GM18502 (cell line): ENCODE data around the gene HOOK1.

Source experiments
- ATAC-seq: cut with Tn5 transposase; IDR thresholded peaks from one replicate; pipeline ENCODE4 v1.9.1; 2021; ENCODE audit warnings: mild to moderate bottlenecking; ENCODE audit not compliant: unreplicated experiment, poor library complexity

HOOK1 gene

DNA sequence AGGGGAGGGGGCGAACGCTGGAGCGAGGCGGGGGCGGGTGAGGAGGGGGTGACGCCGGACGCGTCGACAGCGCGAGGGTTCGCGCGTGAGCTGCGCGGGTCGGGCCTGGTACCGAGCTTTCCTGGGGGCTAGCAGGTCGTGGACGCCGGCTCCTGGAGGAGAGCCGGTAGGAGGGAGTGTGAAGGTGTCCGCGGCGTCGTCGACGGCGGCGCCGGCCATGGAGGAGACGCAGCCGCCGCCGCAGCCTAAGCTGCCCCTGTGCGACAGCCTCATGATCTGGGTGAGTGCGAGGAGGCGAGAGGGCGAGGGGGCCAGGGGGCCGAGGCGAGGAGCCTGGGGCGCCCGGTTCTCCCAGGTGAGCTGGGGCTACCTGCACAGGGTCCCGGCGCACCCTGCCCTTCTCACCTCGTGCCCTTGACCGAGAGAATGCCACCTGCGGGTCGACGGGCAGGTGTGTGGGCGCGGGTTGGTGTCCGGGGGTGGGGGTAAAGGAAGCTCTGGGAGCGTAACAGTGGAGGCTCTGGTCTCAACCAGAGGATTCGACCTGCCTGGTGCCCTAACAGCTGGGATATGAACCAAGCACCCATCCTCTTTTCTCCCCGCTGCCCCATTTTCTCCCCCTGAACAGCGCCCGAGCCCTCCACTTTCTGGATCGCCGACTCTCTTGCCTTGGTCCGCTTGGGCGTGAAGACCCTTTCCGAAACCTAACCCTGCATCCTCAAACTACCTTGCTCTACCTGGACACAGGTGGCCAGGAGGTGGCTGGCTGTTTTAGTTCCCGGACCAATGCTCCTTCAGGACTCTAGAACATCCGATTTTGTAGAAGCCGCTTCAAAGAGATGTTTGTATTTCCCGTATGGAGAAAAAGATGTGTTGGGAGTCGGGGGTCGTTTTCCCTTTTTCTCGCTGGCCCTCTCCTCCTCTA lies at the start of gene HOOK1:
TSS of gene HOOK1 (plus strand) at position 49 of the 925 bp plus-strand sequence. CDS start at position 218, 169 bp downstream.
- ATAC-seq, result peak; percentile 20

DNA sequence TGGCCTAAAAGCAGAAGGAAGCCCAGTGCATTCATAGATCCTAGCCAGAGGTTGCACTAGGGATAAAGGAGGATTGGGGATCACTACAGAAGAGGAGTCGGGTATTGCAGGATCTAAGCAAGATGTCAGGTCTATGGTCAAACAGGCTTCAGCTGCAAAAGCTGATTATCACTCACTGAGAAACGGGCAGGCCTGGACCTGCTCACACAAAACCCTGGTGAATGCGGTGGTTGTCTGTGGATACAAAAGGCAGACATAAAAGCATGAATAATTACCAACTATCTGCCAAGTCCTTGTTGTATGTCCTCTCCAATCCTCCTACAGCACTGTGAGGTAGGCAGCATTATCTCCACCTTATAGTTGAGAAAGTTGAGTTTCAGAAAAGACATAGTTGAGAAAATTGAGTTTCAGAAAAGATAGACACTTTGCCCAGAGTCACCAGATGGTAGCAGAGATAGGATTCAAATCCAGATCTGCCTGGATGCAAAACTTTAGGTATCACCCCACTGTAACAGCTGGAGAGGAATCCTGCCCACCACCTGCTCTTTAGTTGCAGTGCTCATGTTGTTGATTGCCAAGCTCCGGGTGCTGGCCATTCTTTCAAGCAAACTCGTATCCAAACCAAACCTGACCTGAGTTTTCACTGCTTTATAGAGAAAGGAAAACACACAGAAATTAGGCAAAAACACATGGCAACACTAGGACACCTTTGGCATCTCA lies 49.6 kb upstream of the HOOK1 start:
- ATAC-seq, result no peak

DNA sequence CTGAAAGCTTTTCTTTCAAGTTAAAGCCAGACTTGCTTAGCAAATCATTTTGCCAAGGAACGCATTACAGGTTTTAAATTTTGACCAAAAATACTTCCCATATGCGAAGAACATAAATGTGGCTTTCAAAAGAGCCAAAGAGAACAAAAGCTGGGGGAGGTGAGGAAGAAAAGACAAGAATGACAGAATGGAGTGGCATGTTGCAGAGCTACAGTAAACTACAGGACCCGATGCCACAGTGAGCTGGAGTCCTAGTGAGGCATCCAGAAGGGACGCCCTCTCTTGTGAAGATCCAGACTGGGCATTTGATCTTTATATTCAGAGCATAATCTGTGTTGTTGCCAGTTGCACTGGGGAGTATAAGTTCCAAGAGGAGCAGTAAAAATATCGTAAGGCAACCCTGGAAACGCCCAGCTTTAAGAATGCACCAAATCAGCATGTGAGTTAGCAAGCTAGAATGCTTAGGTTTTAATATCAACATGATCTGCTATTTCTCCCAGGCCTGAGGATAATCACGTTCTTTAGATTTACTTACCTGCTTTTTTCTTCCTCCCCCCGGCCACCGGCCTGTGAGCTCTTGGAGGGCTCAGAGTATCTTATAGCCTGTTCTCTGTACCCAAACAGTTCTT lies 48.4 kb upstream of the HOOK1 start:
- no peak for ATAC-seq

DNA sequence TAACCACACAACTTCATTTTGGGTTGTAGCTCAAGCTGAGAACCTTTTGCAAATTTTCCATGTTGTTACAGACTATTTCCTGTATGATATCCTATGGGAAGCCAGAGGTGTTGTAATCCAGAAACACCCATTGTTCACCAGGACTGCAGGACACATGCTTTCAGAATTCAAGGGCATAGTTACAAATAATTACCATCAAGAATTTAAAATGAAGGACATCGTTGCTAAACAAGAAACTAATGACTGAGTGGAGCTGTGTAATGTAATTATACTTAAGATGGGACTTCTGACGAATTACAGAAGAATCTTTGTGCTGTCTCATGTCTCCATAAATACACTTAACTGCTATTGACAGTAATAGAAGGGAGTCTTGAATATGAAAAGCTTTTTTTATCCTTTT lies 47.6 kb upstream of the HOOK1 start:
- no peak for ATAC-seq

DNA sequence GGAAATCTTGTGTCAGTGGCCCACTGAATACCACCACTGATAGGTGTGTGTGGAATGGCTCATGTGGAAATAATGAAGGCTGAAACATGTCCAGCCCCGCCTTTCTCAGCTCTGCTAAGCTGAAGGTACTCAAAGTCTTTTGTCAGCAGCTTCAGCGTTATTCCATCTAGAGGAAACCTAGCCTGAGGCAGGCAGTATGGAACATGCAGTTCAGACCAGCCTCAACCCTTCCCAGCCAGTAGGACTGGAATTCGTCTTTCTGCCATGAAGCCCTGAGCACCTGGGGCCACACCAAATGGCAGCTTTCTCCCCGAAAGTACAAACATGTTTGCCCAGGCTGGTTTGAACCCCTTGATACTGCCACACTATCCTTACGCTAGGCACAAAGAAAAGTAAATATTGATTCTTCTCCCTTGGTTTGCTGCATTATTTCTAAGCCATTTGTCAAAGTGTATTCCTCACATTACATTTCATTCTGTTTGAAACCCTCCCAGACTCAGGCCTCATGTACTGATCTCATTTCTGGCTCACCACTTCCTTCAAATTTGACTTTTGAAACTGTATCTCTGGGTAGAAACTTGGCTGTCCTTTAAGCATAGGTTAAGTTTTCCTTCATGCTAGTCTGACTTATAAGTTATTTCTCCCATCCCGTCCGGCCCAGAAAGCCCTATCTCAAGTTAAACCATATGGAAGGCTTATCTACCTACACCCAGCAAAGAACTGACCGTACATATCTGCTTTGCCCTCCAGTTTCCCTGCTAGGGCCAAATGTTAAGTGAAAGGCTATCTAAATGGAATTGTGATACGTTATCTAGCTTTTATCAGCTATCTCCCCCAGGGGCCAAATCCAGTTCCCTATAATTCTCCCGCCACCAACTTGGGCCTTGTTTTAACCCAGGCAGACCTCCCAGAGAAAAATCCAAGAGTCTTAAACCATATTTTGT lies 45.7 kb upstream of the HOOK1 start:
- peak; percentile 56 for ATAC-seq

DNA sequence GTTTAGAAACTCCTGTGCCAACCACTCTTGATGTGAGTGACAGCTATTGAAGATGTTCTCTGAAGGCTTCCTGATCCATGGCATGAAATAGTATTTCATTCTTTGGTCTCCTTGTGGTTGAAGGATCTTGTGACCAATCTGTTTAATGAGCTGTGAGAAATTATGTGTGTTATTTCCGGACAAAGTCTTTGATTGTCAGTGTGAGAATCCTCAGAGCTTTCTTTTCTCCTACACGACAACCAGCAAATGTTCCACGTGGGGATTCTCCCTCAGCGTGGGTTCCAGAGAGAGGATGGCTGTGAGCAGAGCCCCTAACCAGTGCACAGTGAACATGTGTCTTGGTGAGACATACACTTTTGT lies 45.0 kb upstream of the HOOK1 start:
- no peak for ATAC-seq

DNA sequence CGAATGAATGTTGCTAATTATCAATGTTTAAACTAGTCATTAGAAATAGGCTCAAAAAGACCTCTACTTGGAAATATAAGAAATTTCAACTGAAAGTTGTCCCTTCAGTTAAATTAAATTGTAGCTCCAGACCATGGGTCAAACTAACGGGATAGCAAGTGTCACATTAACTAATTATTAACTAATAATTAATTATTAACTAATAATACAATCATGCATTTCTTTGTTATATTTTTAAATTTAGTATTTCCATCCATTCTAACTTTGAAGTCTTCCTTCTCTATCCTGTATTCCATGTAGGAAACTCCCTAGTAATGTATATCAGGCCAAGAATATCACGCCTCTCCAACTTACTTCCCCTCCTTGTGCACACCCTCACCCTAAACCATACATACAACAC lies 43.4 kb upstream of the HOOK1 start:
- no peak for ATAC-seq

DNA sequence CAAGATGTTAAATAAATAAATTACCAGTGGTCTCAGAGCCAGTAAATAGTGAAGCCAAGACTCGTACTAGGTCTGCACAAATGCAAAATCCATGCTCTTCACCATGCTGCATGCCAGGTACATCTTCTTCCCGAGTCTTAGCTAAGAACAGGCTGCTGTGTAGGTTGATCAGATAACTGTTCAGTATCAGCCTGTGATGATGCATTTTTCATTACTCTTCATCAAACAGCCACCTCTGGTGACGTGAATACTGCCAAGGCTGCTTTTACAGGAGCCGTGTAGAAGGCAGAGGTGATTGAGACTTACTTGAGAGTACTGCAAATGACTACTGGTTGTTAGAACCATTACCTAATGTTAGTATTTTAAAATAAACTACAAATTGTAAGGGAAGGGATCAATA lies 39.3 kb upstream of the HOOK1 start:
- no peak for ATAC-seq

DNA sequence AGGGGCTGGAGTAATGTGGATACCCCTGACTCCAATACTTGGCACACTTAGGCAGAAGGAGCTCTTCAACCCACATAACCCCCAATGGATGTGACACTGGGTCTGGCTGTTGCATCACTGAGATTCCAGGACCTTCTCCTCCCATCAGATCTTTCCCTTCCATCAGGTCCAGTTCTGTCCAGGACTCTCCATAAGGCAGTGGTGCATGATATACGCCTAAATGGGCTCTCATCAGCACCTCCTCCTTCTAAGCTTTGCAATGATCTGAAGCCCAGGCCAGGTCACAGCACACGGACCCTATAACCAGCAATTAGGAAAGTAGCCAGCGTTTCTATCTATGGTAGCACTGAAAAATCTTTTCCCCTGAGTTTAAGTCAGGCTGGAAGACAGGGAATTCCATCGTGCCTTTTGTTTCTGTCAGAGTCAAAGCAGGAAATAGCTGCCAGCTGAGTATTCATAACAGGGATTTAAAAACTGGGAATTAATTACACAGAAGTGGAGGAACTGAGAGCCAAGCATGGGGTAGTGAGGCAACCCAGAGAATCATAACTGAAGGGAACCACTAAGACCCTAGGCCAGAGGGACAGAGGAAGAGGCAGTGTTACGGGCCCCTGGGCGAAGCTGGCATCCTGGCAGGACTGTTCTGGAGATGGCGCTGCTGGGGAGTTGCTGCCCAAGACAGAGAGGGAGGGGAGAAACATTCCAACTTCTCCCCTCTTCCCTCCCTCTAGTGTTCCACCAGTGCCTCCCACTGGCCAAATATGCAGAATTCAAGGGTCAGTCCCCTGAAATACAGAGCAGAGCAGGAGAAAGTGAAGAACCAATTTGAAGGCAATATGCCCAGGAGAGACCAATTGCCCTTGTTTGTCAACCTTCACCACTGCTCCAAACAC lies 37.5 kb upstream of the HOOK1 start:
- ATAC-seq, result no peak

DNA sequence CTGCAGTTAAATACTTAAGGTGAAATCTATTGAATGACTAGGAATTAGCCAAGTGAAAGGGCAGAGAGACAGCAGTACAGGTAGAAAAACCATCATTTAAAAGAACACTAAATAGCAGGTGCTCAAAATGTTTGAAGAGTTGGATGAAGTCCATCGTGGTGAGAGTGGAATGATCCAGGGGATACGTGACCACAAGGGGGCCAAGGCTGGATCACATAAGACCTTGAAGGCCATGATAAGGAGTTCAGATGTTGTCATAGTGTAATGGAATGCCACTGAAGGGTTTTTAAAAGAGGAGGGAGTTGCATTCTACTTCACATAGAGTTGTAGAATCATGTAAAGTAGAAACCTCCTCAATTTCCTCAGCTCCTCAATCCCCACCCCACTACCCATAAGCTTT lies 34.8 kb upstream of the HOOK1 start:
- no peak for ATAC-seq

DNA sequence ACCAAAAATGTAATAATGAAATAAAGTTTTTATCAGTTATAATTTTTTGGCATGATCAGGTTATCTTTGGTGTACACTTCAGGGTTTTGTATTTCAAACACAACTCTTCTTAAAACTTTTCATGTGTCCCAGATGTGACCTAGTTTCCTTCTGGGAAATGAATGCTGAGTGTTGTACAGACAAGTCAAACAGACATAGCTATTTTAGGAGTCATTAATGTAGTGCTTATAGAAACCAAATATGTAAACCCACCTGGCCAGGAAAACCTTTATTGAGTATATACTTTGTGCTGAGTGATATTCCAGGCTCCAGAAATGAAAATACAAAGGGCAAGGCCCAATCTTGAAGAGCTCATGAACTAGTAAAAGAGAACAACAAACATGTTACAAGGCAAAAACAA lies 25.9 kb upstream of the HOOK1 start:
- ATAC-seq, result no peak

DNA sequence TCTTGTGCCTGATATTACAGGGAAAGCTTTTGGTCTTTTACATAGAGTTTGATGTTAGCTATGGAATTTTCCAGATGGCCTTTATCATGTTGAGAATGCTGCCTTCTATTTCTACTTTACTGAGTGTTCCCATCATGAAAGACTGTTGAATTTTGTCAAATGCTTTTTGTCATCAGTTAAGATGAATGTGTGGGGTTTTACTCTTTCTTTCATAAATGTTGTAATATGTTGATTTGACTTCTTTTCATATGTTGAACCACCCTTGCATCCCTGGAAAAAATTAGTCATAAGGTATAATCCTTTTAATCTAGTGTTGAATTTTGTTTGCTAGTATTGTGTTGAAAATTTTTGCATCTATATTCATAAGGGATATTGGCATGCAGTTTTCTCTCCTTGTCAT lies 16.1 kb upstream of the HOOK1 start:
- ATAC-seq, result no peak

DNA sequence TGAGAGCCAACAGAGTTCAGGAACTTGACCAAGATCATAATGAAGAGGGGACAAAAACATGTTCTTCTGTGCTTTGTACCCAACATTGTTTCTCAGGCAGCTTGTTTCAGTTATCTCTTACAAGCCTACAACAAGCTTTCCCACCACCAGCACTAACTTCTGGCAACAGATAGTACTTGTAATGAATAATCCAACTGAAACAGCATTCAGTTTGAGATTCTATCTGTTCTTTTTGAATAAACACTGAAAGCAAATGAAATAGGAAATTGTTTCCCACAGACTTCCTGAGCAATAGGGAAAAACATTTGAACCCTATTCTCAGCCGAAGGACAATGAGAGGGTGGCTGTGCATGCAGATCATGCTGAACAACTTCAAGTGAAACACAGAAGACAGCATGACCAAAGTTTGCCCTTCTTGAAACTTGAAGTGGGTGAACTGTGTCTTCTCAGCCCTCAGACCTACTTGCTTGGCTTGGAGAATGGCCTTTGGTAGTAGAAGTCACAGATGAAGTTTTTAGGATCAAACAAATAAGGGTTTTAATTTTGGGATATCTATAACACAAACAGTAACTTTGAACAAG lies 11.2 kb upstream of the HOOK1 start:
- ATAC-seq, result no peak

DNA sequence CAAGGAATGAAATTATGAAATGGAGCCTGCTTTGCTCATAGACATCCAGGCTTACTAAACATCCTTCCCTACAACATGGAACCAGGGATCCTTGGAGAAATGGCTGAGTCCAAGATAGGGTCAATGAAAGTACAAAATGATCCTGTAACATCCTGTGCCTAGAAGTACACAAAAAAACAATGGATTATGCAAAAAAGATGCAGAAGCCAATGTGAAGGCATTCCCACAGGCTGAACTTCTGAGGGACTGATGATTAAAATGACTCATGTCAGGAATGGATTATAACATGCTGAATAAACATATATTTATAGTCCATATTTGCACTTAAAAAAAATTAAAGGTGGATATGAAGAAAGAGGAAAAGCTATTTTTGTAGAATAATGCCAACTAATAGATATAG lies 10.4 kb upstream of the HOOK1 start:
- no peak for ATAC-seq

DNA sequence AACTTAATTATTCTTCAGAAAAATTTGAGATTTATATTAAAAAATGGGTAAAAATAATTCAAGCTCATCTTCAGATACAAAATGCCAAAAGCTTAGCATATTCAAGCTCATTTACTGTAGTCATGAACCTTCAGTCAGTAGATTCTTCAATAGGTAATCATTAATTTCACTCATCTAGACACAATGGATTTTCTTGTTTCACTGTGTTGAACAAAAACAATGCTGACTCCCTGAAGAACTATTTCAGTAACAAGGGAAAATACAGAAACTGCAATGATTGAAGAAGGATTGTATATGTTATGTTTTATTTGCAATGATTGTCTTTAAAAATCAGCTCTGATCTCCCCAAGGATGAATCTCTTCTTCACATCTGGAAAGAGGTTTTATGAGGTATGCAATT lies 9.2 kb upstream of the HOOK1 start:
- no peak for ATAC-seq

DNA sequence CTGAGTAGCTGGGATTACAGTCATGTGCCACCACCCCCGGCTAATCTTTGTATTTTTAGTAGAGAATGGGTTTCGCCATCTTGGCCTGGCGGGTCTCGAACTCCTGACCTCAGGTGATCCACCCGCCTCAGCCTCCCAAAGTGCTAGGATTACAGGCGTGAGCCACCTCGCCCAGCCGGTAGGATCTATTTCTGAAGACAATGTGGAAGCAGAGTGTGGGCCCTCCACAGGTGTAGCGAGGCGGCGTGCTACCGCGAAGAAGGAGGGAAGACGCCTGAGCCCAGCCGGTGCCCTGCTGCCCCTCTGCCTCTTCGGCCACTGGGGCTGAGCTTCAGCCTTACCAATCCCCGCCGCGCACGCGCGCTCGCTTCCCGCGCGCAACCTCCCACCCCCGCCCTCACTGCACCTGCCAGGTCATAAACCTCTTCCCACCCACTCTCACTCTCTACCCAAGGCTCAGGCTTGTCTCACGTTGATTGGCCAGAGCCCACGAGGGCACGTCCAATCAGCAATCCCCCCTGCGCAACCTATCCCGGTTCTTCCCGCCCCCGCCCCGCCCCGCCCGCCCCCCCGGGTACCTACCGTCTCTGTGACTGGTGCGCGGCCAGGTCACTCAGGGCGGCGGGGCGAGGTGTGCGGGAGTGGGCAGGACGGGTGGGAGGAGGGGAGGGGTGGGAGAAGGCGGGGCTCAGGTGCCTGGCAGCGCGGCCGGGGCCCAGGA lies 409 bp upstream of the HOOK1 start:
- peak; percentile 98 for ATAC-seq

DNA sequence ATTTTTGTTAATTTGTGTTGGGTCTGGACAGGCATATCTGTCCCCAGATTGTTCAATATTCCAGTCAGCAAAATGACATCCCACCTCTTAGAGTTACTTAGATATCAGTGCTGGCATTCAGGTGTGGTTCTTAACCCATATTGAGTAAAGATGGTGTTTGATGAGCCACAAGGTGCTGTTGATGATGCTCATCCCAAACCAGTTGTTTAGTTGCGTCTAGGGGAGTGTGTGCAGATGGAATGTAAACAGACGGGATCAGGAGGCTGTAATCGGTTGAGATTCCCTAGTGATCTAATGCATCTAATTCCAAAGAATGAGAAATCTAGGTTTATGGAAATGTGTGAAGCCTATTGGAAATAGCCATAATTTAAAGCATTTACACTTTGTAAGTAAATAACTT lies 1.1 kb downstream of the HOOK1 start:
- ATAC-seq, result no peak

DNA sequence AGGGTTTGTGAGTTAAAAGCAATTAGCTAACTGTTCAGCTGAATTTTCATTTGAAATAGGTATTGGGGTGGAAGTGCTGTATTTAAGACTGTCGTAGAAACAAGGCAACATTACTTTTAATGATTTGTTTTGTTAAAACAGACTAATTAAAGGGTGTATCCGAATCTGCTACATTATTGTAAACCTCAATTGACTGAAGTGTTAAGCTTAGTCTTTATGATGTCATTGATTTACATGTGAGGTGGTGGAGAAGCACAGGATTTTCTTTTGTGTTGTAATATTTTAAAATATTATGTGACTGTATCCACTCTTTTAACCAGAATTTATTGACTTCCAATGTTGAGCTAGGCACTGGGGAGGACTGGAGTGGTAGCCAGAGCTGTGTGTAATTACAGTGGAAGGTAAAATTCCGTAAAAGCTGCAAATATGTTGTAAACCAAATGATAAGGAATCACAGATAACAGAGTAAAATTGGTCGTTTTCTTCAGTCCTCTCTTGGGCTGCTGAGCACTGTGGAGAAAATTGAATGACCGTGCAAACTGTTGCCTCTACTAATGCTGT lies 1.6 kb downstream of the HOOK1 start:
- ATAC-seq, result no peak
